Neuron (in vitro differentiated cells): ENCODE results near the gene TMEM130.
"Not testable (repeated sequence)": the region's sequence is repeated elsewhere in the genome, so short reads cannot be mapped to it uniquely, and the experiment has no call there.

Experiments used
- H2AFZ ChIP-seq: one replicate; pipeline ENCODE4 v1.6.1; 2013; ENCODE audit warnings: low read depth, mild to moderate bottlenecking, inconsistent platforms, low read length, moderate library complexity
- H3K27me3 ChIP-seq: one replicate; pipeline ENCODE4 v1.6.1; 2013; ENCODE audit warnings: low read length; ENCODE audit not compliant: insufficient read depth
- H3K36me3 ChIP-seq: one replicate; pipeline ENCODE4 v1.6.1; 2013; ENCODE audit warnings: low read length; ENCODE audit not compliant: insufficient read depth
- H3K4me1 ChIP-seq: one replicate; pipeline ENCODE4 v1.6.1; 2013; ENCODE audit warnings: low read length; ENCODE audit not compliant: insufficient read depth
- H3K4me3 ChIP-seq: 2 replicates; pipeline ENCODE4 v1.5.1; 2013; ENCODE audit warnings: mild to moderate bottlenecking, low read length, moderate library complexity
- H3K9me3 ChIP-seq: one replicate; pipeline ENCODE4 v1.6.1; 2013; ENCODE audit warnings: low read length

Gene TMEM130

GRCh38 chr7:98855610-98856422 is 14.0 kb downstream of the TMEM130 start:
- H3K4me1 ChIP-seq, result peaks cover 3% of the 10 kb centered on the region
- no peak overlapping the region for H2AFZ ChIP-seq
- no peaks in the 10 kb centered on the region for H3K27me3 ChIP-seq
- H3K9me3 ChIP-seq, result no peaks in the 10 kb centered on the region
- H3K4me3 ChIP-seq, result no peak overlapping the region
- no peaks in the 10 kb centered on the region for H3K36me3 ChIP-seq

GRCh38 chr7:98852826-98853225 is 17.0 kb downstream of the TMEM130 start:
- H3K9me3 ChIP-seq, result no peaks in the 10 kb centered on the region
- H2AFZ ChIP-seq, result no peak overlapping the region
- no peaks in the 10 kb centered on the region for H3K36me3 ChIP-seq
- H3K27me3 ChIP-seq, result no peaks in the 10 kb centered on the region
- H3K4me1 ChIP-seq, result peaks cover 3% of the 10 kb centered on the region
- no peak overlapping the region for H3K4me3 ChIP-seq

GRCh38 chr7:98848918-98849317 is 20.9 kb downstream of the TMEM130 start:
- peaks cover 4% of the 10 kb centered on the region for H3K27me3 ChIP-seq
- H3K36me3 ChIP-seq, result no peaks in the 10 kb centered on the region
- peaks cover 10% of the 10 kb centered on the region for H3K4me1 ChIP-seq
- no peaks in the 10 kb centered on the region for H3K9me3 ChIP-seq
- H2AFZ ChIP-seq, result no peak overlapping the region
- H3K4me3 ChIP-seq, result no peak overlapping the region

GRCh38 chr7:98842552-98842951 is 27.3 kb downstream of the TMEM130 start:
- H3K27me3 ChIP-seq, H3K36me3 ChIP-seq, H3K4me3 ChIP-seq, H3K4me1 ChIP-seq, H2AFZ ChIP-seq, H3K9me3 ChIP-seq: not testable (repeated sequence)

- Histone ChIP-seq H3K4me3 (no peak overlapping the region), H2AFZ (no peak overlapping the region), H3K27me3 (peaks cover 4% of the 10 kb centered on the region), H3K9me3 (no peaks in the 10 kb centered on the region), H3K36me3 (no peaks in the 10 kb centered on the region), H3K4me1 (peaks cover 3% of the 10 kb centered on the region)
These were observed 28.4 kb downstream of the TMEM130 start for GRCh38 chr7:98841179-98841997.

- H2AFZ ChIP-seq, result no peak overlapping the region
- no peaks in the 10 kb centered on the region for H3K36me3 ChIP-seq
- H3K27me3 ChIP-seq, result peaks cover 4% of the 10 kb centered on the region
- no peaks in the 10 kb centered on the region for H3K9me3 ChIP-seq
- H3K4me1 ChIP-seq, result no peaks in the 10 kb centered on the region
- H3K4me3 ChIP-seq, result no peak overlapping the region
These were observed 29.1 kb downstream of the TMEM130 start for GRCh38 chr7:98840722-98841121.

GRCh38 chr7:98840096-98840495 is 29.7 kb downstream of the TMEM130 start:
- H2AFZ ChIP-seq, result no peak overlapping the region
- no peak overlapping the region for H3K4me3 ChIP-seq
- H3K9me3 ChIP-seq, result no peaks in the 10 kb centered on the region
- no peaks in the 10 kb centered on the region for H3K36me3 ChIP-seq
- peaks cover 2% of the 10 kb centered on the region for H3K4me1 ChIP-seq
- H3K27me3 ChIP-seq, result peaks cover 4% of the 10 kb centered on the region

GRCh38 chr7:98837630-98837972 is 32.2 kb downstream of the TMEM130 start:
- Histone ChIP-seq H3K9me3 (no peaks in the 10 kb centered on the region), H2AFZ (no peak overlapping the region), H3K27me3 (no peaks in the 10 kb centered on the region), H3K36me3 (no peaks in the 10 kb centered on the region), H3K4me1 (peaks cover 4% of the 10 kb centered on the region), H3K4me3 (no peak overlapping the region)

- peaks cover 4% of the 10 kb centered on the region for H3K4me1 ChIP-seq
- no peaks in the 10 kb centered on the region for H3K36me3 ChIP-seq
- no peak overlapping the region for H2AFZ ChIP-seq
- no peak overlapping the region for H3K4me3 ChIP-seq
- no peaks in the 10 kb centered on the region for H3K27me3 ChIP-seq
- H3K9me3 ChIP-seq, result no peaks in the 10 kb centered on the region
These were observed 32.8 kb downstream of the TMEM130 start for GRCh38 chr7:98836811-98837629.

GRCh38 chr7:98834949-98835348 is 34.9 kb downstream of the TMEM130 start:
- peaks cover 4% of the 10 kb centered on the region for H3K4me1 ChIP-seq
- no peak overlapping the region for H2AFZ ChIP-seq
- no peaks in the 10 kb centered on the region for H3K27me3 ChIP-seq
- no peaks in the 10 kb centered on the region for H3K36me3 ChIP-seq
- no peak overlapping the region for H3K4me3 ChIP-seq
- H3K9me3 ChIP-seq, result no peaks in the 10 kb centered on the region

- Histone ChIP-seq H2AFZ (no peak overlapping the region), H3K4me3 (no peak overlapping the region), H3K4me1 (peaks cover 4% of the 10 kb centered on the region), H3K9me3 (no peaks in the 10 kb centered on the region), H3K27me3 (no peaks in the 10 kb centered on the region), H3K36me3 (no peaks in the 10 kb centered on the region)
These were observed 36.8 kb downstream of the TMEM130 start for GRCh38 chr7:98833022-98833421.

- H3K4me3 ChIP-seq, result no peak overlapping the region
These were observed 38.1 kb downstream of the TMEM130 start for GRCh38 chr7:98831641-98832221.

More at GRCh38 chr7:98831641-98832221, 38.1 kb downstream of the TMEM130 start:
- H3K36me3 ChIP-seq, result no peaks in the 10 kb centered on the region
- no peaks in the 10 kb centered on the region for H3K9me3 ChIP-seq
- H2AFZ ChIP-seq, result no peak overlapping the region
- peaks cover 4% of the 10 kb centered on the region for H3K4me1 ChIP-seq
- no peaks in the 10 kb centered on the region for H3K27me3 ChIP-seq
